Thoracic aorta (tissue), 2 donors: ENCODE measurements around the gene POLR2A. TPM values are rescaled to one million over a fixed set of nuclear protein-coding genes. Genes with fewer than 3 reads are reported as not detected.

Experiments used
- ATAC-seq: fragments of 150-250 bp; one replicate; pipeline ENCODE4 v1.8.0; 2017; ENCODE audit warnings: low read depth; ENCODE audit not compliant: insufficient number of reproducible peaks, low FRiP score
- DNase-seq: peaks from one replicate; pipeline ENCODE4 v3.0.0-alpha.2; 2020; ENCODE audit warnings: low spot score
- H3K27ac ChIP-seq, 2 donors: fragments of 200-600 bp; sonication (generic); 1 replicate in 1 of 2; 2 replicates in 1 of 2; pipeline ENCODE4 v1.5.1; 2016; ENCODE audit warnings: mild to moderate bottlenecking in 2 of 2, moderate library complexity in 2 of 2
- H3K27me3 ChIP-seq: fragments of 200-600 bp; sonication (generic); replicated peaks from 2 replicates; pipeline ENCODE4 v1.6.0; 2016; ENCODE audit warnings: mild to moderate bottlenecking; ENCODE audit not compliant: insufficient read depth
- H3K36me3 ChIP-seq: fragments of 200-600 bp; sonication (generic); one replicate; pipeline ENCODE4 v1.5.1; 2016
- H3K4me1 ChIP-seq, 2 donors: fragments of 200-600 bp; sonication (generic); 1 replicate in 1 of 2; 2 replicates in 1 of 2; pipeline versions ENCODE4 v1.5.1 to v1.6.0; 2016; ENCODE audit warnings: low read depth in 2 of 2, mild to moderate bottlenecking in 1 of 2; ENCODE audit not compliant: control insufficient read depth in 1 of 2
- H3K4me3 ChIP-seq: fragments of 200-600 bp; sonication (generic); 2 replicates; pipeline ENCODE4 v1.5.1; 2016; ENCODE audit warnings: mild to moderate bottlenecking
- H3K9me3 ChIP-seq: fragments of 200-600 bp; sonication (generic); 2 replicates; pipeline ENCODE4 v1.5.1; 2016
- CTCF ChIP-seq: fragments of 200-600 bp; sonication (generic); IDR thresholded peaks from one replicate; pipeline ENCODE4 v1.5.1; 2019; ENCODE audit warnings: antibody characterized with exemption
- total RNA-seq, 2 donors: library from RNA; depleted of rRNA; stranded (reverse); fragments of >200 nt; gene quantifications; one replicate each; pipeline versions ENCODE4 v1.1.0 to v1.2.3, GENCODE V29; 2016

POLR2A gene
- total RNA-seq, 2 donors from 2014 or later, result 77.8 to 151 TPM

DNA sequence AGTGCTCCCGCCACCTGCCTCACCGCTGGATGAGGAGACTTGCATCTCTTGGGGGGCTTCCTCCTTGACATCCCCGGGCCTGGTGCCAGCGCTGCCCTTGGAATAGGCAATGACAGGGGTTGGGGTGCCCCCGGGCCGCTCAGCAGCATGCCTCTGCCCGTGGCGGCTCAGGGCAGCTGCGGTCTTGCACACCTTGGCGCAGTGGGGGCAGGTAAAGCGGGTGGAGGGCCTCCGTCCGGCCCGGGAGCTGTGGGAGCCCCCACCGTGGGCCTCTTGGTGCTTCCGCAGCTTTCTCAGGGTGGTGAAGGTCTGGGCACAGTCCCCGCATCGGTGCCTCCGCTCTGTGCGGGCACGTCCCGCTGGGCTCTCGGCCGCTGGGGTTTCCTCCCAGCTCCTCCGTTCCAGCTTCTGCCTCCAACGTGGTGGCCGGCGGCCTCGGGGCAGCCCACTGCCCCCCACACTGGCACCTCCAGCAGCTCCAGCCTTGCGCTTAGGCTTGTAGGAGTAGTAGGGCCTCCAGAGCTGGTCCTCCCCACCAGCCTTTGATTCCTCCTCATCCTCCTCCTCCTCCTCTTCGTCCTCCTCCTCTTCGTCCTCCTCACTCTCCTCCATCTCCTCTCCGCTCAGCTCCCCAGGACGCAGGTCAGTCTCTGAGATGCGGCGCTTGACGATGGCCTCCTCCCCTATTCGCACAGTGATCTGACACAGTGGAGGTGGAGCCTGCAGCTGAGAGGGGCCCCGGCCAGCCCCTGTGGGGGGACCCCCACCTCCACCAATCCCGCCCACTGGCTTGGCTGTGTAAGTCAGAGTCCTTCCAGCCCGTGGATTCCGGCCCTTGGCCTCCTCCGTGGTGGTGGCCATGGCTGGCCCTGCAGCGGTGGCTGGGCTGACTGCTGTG lies 21.4 kb upstream of the POLR2A start:
- H3K9me3 ChIP-seq, result no peaks in the 10 kb centered on the region
- peaks cover 6 to 21% of the 10 kb centered on the region in 2 donors for H3K4me1 ChIP-seq
- peaks cover 37% of the 10 kb centered on the region for H3K36me3 ChIP-seq
- H3K27me3 ChIP-seq, result no peaks in the 10 kb centered on the region
- no peak overlapping the region for H3K4me3 ChIP-seq
- DNase-seq (no peak), ATAC-seq (no peak)
- no peak overlapping the region for H3K27ac ChIP-seq
- TF ChIP-seq CTCF, result no peak

DNA sequence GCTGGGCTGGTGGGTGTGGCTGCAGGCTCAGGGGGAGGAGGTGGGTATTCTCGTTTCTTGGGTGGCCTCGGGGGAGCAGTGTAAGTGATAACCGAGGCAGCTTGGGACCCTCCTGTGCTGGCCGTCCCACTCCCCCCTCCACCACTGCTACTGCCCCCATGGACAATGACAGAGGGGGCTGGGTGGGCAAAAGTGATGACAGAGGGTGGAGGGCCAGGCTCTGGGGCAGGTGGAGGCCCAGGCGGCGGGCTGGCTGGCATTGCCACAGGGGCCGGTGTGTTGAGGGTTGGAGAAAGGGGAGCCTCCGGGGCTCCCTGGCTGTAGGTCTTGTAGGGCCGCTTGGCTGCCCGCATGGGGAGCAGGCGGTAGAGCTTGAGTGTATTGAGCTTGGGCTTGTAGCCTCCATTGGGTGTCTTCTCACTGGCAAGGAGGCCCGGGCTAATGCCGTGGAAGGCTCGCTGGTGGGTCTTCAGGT lies 20.8 kb upstream of the POLR2A start:
- Histone ChIP-seq H3K36me3 (peaks cover 37% of the 10 kb centered on the region), H3K9me3 (no peaks in the 10 kb centered on the region), H3K4me3 (no peak overlapping the region), H3K27ac (no peak overlapping the region), H3K27me3 (no peaks in the 10 kb centered on the region), H3K4me1 (peaks cover 6 to 22% of the 10 kb centered on the region in 2 donors)
- TF ChIP-seq CTCF, result no peak
- DNase-seq (no peak), ATAC-seq (no peak)

- Histone ChIP-seq H3K4me3 (no peak overlapping the region), H3K9me3 (no peaks in the 10 kb centered on the region), H3K27ac (no peak overlapping the region), H3K27me3 (no peaks in the 10 kb centered on the region), H3K36me3 (peaks cover 37% of the 10 kb centered on the region), H3K4me1 (peaks cover 6 to 22% of the 10 kb centered on the region in 2 donors)
- ATAC-seq (no peak), DNase-seq (no peak)
- TF ChIP-seq CTCF, result no peak
Observed at GRCh38 chr17:7464081-7464480, 20.1 kb upstream of the POLR2A start.

DNA sequence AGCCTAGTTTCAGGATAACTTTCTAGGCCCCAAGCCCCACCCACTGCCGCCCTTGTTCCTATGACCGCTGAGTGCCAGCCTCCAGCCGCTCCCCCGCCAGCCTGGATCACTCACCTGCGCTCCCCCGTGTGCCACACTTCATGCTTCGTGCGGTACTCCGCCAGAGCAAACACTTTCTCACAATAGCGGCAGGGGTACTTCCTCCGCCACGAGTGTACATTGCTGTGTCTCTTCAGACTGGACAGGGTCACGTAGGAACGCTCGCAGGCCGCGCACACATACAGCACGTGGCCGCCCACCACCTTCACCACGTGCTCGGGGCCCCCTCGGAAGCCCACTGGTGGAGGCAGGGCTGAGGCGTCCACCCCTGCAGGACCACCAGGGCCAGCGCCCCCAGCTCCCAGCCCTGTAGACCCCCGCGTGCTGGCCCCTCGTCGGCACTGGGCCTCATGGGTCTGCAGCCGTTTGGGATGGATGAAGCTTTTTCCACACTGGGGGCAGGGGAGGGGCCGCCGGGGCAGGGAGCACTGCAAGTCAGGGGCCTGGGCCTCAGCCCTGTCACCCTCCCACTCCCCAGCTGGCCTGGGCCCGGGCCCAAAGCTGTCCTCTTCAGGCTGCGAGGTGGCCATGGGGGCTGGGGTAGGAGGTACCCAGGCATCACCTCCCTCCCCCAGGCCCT lies 18.4 kb upstream of the POLR2A start:
- ATAC-seq (no peak), DNase-seq (no peak)
- TF ChIP-seq CTCF, result no peak
- H3K36me3 ChIP-seq, result peaks cover 37% of the 10 kb centered on the region
- H3K4me3 ChIP-seq, result no peak overlapping the region
- H3K4me1 ChIP-seq, result peaks cover 6 to 32% of the 10 kb centered on the region in 2 donors
- no peaks in the 10 kb centered on the region for H3K27me3 ChIP-seq
- no peak overlapping the region for H3K27ac ChIP-seq
- no peaks in the 10 kb centered on the region for H3K9me3 ChIP-seq

DNA sequence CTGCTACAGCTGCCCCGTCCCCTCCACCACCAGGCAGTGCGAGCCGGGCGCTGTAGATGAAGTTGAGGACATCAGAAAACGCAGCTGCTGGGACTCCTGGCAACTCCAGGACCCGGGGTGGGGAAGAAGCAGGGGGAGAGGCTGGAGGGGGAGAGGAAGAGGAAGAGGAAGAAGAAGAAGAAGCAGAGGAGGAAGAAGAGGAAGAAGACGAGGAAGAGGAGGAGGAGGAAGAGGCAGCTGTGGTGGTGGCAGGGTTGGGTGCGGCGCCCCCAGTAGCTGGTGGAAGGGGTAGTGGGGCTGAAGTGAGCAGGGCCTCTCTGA lies 17.9 kb upstream of the POLR2A start:
- ATAC-seq (no peak), DNase-seq (no peak)
- H3K4me1 ChIP-seq, result peaks cover 8 to 34% of the 10 kb centered on the region in 2 donors
- H3K27me3 ChIP-seq, result no peaks in the 10 kb centered on the region
- no peak for TF ChIP-seq CTCF
- peak overlapping the region in 1 of 2 donors; percentile 13 for H3K27ac ChIP-seq
- no peak overlapping the region for H3K4me3 ChIP-seq
- H3K36me3 ChIP-seq, result peaks cover 33% of the 10 kb centered on the region
- no peaks in the 10 kb centered on the region for H3K9me3 ChIP-seq
